Measurements from ENCODE around the gene PDE3B. TPM values are rescaled to one million over a fixed set of nuclear protein-coding genes. Genes with fewer than 3 reads are reported as not detected.
"Not testable (repeated sequence)": the region's sequence is repeated elsewhere in the genome, so short reads cannot be mapped to it uniquely, and the experiment has no call there.

The PDE3B gene
- polyA plus RNA-seq, 1 donor, result 9.9 TPM

DNA sequence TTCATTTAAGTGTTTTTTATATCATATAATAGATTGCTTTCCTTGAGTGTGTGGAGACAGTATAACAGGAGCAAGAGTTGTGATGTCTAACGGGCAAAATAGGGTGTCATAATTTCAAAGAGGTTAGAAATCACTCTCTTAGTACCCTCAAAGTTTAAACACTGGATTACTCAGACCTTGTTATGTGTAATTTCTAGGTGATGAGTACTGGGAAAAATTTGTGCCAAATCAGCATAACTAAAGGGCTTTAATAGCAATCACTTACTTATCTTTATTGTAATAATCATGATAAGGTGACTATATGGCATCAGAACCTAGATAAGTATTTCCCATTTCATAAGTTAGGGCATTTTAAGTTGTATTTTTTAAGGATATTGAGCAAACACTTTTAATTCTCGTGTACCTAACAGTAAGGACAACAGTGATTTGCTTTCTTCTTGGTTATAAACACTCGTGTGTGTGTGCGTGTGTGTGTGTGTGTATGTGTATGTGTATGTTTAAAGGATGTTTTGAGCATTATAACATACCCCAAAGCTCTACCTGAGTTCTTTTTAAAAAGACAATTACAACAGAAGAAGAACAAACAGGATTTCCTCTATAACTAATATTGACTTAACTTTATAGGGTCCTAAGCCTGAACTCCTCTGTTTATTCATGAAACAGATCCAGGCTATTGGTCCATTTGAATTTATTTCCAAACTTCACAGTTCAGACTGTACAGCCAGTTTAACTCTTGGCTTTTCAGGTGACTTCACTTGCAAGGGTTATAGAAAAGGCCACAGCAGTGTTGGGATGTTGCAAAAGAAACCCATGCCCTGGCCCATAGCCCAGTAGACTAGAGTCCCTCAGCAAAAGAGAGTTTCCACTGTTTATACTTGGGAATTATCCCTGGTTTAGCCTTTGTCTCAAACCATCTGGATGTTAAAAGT, 23.7 kb upstream of the PDE3B start:
- H3K9me3 ChIP-seq (ENCODE audit: control insufficient read depth, low read depth, low read length), result no peaks in the 10 kb centered on the region
- H3K4me3 ChIP-seq (ENCODE audit: low read length), result no peak overlapping the region
- no peaks in the 10 kb centered on the region for H3K27me3 ChIP-seq (ENCODE audit: control insufficient read depth, insufficient read depth, low read length)
- H3K27ac ChIP-seq (ENCODE audit: low read length), result peak overlapping the region; percentile 53
- no CpG with 5 or more reads among the region's 4 CpGs for WGBS (ENCODE audit: insufficient coverage, low lambda C conversion rate)
- peak; percentile 28 to 60 for DNase-seq
- no peaks in the 10 kb centered on the region for H3K36me3 ChIP-seq (ENCODE audit: control insufficient read depth, insufficient read depth, low read length)
- H3K4me1 ChIP-seq (ENCODE audit: control insufficient read depth, insufficient read depth, low read length), result peaks cover 26% of the 10 kb centered on the region

DNA sequence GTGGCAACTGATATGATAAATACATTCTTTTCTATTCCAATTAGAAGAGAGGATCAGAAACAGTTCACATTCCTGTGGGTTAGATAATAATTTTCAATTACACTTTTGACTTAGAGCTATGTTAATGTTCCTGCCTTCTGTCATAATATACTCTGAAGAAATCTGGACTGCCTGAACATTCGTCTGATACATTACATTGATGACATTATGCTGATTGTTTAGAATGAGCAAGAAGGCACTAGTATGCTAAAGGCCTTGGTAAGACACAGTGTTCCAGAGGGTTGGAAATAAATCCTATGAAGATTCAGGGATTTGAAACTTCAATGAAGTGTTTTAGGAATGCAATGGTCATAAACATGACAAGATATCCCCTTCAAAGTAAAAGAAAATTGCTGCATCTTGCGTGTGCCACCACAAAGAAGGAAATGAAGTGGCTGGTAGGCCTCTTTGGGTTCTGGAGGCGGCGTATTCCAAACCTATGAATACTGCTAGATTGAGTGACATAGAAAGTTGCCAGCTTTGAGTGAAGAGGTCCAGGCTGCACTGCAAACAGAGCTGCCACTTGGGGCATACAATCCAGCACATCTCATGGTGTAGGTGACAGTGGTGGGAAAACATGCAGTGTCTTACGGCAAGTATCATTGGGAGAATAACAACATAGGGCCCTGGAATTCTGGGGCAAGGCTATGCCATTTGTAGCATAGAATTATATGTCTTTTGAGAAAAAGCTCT, 21.2 kb upstream of the PDE3B start:
- no CpG with 5 or more reads among the region's 5 CpGs for WGBS (ENCODE audit: insufficient coverage, low lambda C conversion rate)

DNA sequence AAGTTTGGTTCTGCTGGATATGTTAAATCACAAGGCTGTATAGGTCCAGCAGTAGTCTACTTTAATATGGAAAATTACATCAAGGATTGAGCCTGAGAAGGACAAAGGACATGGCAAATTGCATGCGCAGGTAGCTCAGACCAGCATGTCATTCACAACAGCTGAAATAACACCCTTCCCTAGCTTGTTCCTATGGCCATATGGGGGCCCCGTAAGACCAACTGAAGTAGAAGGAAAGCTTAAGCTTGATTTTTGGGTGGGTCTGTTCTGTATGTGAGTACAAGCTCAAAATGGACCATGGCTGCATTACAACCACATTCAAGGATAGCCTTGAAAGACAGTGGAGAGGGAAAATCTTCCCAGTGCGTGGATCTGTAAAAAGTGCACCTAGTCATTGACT, 20.6 kb upstream of the PDE3B start:
- Histone ChIP-seq H3K4me1 (ENCODE audit: control insufficient read depth, insufficient read depth, low read length) (peaks cover 18% of the 10 kb centered on the region), H3K27ac (ENCODE audit: low read length) (no peak overlapping the region)
- no CpG with 5 or more reads among the region's 3 CpGs for WGBS (ENCODE audit: insufficient coverage, low lambda C conversion rate)

More for the DNA sequence above, 21.2 kb upstream of the PDE3B start:
- no peak overlapping the region for H3K4me3 ChIP-seq (ENCODE audit: low read length)
- peaks cover 23% of the 10 kb centered on the region for H3K4me1 ChIP-seq (ENCODE audit: control insufficient read depth, insufficient read depth, low read length)
- H3K36me3 ChIP-seq (ENCODE audit: control insufficient read depth, insufficient read depth, low read length), result no peaks in the 10 kb centered on the region
- no peak overlapping the region for H3K27ac ChIP-seq (ENCODE audit: low read length)
- H3K27me3 ChIP-seq (ENCODE audit: control insufficient read depth, insufficient read depth, low read length), result no peaks in the 10 kb centered on the region
- DNase-seq, result no peak
- no peaks in the 10 kb centered on the region for H3K9me3 ChIP-seq (ENCODE audit: control insufficient read depth, low read depth, low read length)

GRCh38 chr11:14625586-14626205, 17.9 kb upstream of the PDE3B start:
- Histone ChIP-seq H3K4me1 (ENCODE audit: control insufficient read depth, insufficient read depth, low read length) (peaks cover 7% of the 10 kb centered on the region), H3K27ac (ENCODE audit: low read length) (no peak overlapping the region), H3K36me3 (ENCODE audit: control insufficient read depth, insufficient read depth, low read length) (no peaks in the 10 kb centered on the region), H3K27me3 (ENCODE audit: control insufficient read depth, insufficient read depth, low read length) (no peaks in the 10 kb centered on the region), H3K9me3 (ENCODE audit: control insufficient read depth, low read depth, low read length) (no peaks in the 10 kb centered on the region), H3K4me3 (ENCODE audit: low read length) (no peak overlapping the region)
- no peak for DNase-seq
- 80% methylated on average over 2 of the region's 3 CpGs for WGBS (ENCODE audit: insufficient coverage, low lambda C conversion rate)

More for the DNA sequence above, 20.6 kb upstream of the PDE3B start:
- Histone ChIP-seq H3K9me3 (ENCODE audit: control insufficient read depth, low read depth, low read length) (no peaks in the 10 kb centered on the region), H3K4me3 (ENCODE audit: low read length) (no peak overlapping the region), H3K27me3 (ENCODE audit: control insufficient read depth, insufficient read depth, low read length) (no peaks in the 10 kb centered on the region), H3K36me3 (ENCODE audit: control insufficient read depth, insufficient read depth, low read length) (no peaks in the 10 kb centered on the region)
- no peak for DNase-seq

GRCh38 chr11:14626650-14627049, 17.0 kb upstream of the PDE3B start:
- peak in 1 of 2 donors; percentile 23 for DNase-seq
- Histone ChIP-seq H3K4me3 (ENCODE audit: low read length) (no peak overlapping the region), H3K27me3 (ENCODE audit: control insufficient read depth, insufficient read depth, low read length) (no peaks in the 10 kb centered on the region), H3K4me1 (ENCODE audit: control insufficient read depth, insufficient read depth, low read length) (peaks cover 7% of the 10 kb centered on the region), H3K9me3 (ENCODE audit: control insufficient read depth, low read depth, low read length) (no peaks in the 10 kb centered on the region), H3K36me3 (ENCODE audit: control insufficient read depth, insufficient read depth, low read length) (no peaks in the 10 kb centered on the region), H3K27ac (ENCODE audit: low read length) (no peak overlapping the region)
- 82% methylated on average over 3 of the region's 3 CpGs for WGBS (ENCODE audit: insufficient coverage, low lambda C conversion rate)

DNA sequence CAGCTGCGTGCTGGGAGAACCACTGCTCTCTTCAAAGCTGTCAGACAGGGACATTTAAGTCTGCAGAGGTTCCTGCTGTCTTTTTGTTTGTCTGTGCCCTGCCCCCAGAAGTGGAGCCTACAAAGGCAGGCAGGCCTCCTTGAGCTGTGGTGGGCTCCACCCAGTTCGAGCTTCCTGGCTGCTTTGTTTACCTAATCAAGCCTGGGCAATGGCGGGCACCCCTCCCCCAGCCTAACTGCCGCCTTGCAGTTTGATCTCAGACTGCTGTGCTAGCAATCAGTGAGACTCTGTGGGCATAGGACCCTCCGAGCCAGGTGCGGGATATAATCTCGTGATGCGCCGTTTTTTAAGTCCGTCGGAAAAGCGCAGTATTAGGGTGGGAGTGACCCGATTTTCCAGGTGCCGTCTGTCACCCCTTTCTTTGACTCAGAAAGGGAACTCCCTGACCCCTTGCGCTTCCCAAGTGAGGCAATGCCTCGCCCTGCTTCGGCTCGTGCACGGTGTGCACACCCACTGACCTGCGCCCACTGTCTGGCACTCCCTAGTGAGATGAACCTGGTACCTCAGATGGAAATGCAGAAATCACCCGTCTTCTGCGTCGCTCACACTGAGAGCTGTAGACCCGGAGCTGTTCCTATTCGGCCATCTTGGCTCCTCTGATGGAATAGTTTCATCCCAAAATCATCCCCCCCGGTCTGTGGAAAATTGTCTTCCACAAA, 9.9 kb upstream of the PDE3B start:
- not testable (repeated sequence) for H3K4me1 ChIP-seq (ENCODE audit: control insufficient read depth, insufficient read depth, low read length); H3K27ac ChIP-seq (ENCODE audit: low read length); H3K9me3 ChIP-seq (ENCODE audit: control insufficient read depth, low read depth, low read length); DNase-seq; H3K27me3 ChIP-seq (ENCODE audit: control insufficient read depth, insufficient read depth, low read length); H3K4me3 ChIP-seq (ENCODE audit: low read length); H3K36me3 ChIP-seq (ENCODE audit: control insufficient read depth, insufficient read depth, low read length)
- 100% methylated on average over 2 of the region's 26 CpGs for WGBS (ENCODE audit: insufficient coverage, low lambda C conversion rate)

DNA sequence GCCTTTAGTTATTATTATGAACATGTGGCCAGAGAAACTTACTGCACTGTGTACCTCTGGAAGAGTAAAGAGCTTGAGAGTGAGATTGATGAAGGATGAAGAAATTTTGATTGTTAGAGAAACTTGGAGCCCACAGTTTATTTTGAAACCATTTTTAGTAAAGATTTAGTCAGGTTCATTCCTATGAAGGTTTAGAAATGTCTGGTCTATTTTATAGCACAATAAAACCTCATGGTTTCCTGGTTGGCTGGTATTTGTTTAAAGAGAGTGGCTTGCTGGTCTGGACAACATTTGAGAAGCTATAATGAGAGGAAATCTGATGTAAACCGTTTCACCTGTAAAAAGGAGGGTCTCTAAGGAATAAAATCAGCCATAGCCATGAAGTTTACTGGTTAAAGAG, 8.8 kb upstream of the PDE3B start:
- H3K4me3 ChIP-seq (ENCODE audit: low read length), result no peak overlapping the region
- H3K4me1 ChIP-seq (ENCODE audit: control insufficient read depth, insufficient read depth, low read length), result no peaks in the 10 kb centered on the region
- H3K9me3 ChIP-seq (ENCODE audit: control insufficient read depth, low read depth, low read length), result no peaks in the 10 kb centered on the region
- no CpG with 5 or more reads among the region's 1 CpG for WGBS (ENCODE audit: insufficient coverage, low lambda C conversion rate)
- H3K27me3 ChIP-seq (ENCODE audit: control insufficient read depth, insufficient read depth, low read length), result no peaks in the 10 kb centered on the region
- DNase-seq, result no peak
- H3K36me3 ChIP-seq (ENCODE audit: control insufficient read depth, insufficient read depth, low read length), result no peaks in the 10 kb centered on the region
- H3K27ac ChIP-seq (ENCODE audit: low read length), result no peak overlapping the region

DNA sequence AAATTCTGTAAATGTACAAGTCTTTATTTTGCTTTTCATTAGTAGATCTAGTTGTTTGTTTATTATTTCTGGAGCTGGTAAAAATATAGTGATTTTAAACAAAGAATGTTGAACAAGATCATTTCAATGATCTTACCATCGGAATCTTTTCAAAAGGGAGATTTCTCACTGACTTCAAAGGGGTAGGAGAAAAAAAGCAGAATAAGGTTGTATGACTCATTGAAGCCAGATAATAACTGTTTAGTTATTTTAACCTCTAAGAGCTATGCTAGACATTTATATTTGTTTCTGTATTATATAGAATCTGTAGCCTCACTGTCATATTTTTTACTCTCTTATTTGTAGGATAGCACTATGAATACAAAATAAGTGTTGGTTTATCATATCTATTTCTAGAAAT, 8.1 kb upstream of the PDE3B start:
- H3K27ac ChIP-seq (ENCODE audit: low read length), result no peak overlapping the region
- H3K36me3 ChIP-seq (ENCODE audit: control insufficient read depth, insufficient read depth, low read length), result no peaks in the 10 kb centered on the region
- H3K9me3 ChIP-seq (ENCODE audit: control insufficient read depth, low read depth, low read length), result no peaks in the 10 kb centered on the region
- no CpG with 5 or more reads among the region's 1 CpG for WGBS (ENCODE audit: insufficient coverage, low lambda C conversion rate)
- no peaks in the 10 kb centered on the region for H3K4me1 ChIP-seq (ENCODE audit: control insufficient read depth, insufficient read depth, low read length)
- DNase-seq, result no peak
- H3K4me3 ChIP-seq (ENCODE audit: low read length), result no peak overlapping the region
- no peaks in the 10 kb centered on the region for H3K27me3 ChIP-seq (ENCODE audit: control insufficient read depth, insufficient read depth, low read length)

- Histone ChIP-seq H3K4me1 (ENCODE audit: control insufficient read depth, insufficient read depth, low read length) (no peaks in the 10 kb centered on the region), H3K9me3 (ENCODE audit: control insufficient read depth, low read depth, low read length) (no peaks in the 10 kb centered on the region), H3K36me3 (ENCODE audit: control insufficient read depth, insufficient read depth, low read length) (no peaks in the 10 kb centered on the region), H3K27me3 (ENCODE audit: control insufficient read depth, insufficient read depth, low read length) (no peaks in the 10 kb centered on the region), H3K27ac (ENCODE audit: low read length) (no peak overlapping the region), H3K4me3 (ENCODE audit: low read length) (no peak overlapping the region)
- WGBS (ENCODE audit: insufficient coverage, low lambda C conversion rate), result 100% methylated on average over 1 of the region's 1 CpG
- DNase-seq, result no peak
Measured at GRCh38 chr11:14636119-14636518, 7.5 kb upstream of the PDE3B start.

GRCh38 chr11:14637868-14638409, 5.7 kb upstream of the PDE3B start:
- no peak overlapping the region for H3K27ac ChIP-seq (ENCODE audit: low read length)
- DNase-seq, result no peak
- H3K27me3 ChIP-seq (ENCODE audit: control insufficient read depth, insufficient read depth, low read length), result no peaks in the 10 kb centered on the region
- peaks cover 8% of the 10 kb centered on the region for H3K4me1 ChIP-seq (ENCODE audit: control insufficient read depth, insufficient read depth, low read length)
- no peaks in the 10 kb centered on the region for H3K9me3 ChIP-seq (ENCODE audit: control insufficient read depth, low read depth, low read length)
- no peak overlapping the region for H3K4me3 ChIP-seq (ENCODE audit: low read length)
- no peaks in the 10 kb centered on the region for H3K36me3 ChIP-seq (ENCODE audit: control insufficient read depth, insufficient read depth, low read length)
- 81% methylated on average over 2 of the region's 5 CpGs for WGBS (ENCODE audit: insufficient coverage, low lambda C conversion rate)
